Astrocyte (in vitro differentiated cells and primary cell): ENCODE measurements around the gene AGBL4.

Experiments used
- EZH2 ChIP-seq: IDR thresholded peaks from 2 replicates; pipeline ENCODE4 v1.6.1; 2012; ENCODE audit warnings: mild to moderate bottlenecking, low read length, inconsistent platforms; ENCODE audit not compliant: insufficient read depth
- TF ChIP-seq, protein P1 (sequence below): IDR thresholded peaks from 2 replicates; pipeline ENCODE4 v1.5.1; 2011; ENCODE audit warnings: low read depth, mild to moderate bottlenecking, inconsistent platforms, low read length, moderate library complexity; ENCODE audit not compliant: insufficient read depth

DNA sequence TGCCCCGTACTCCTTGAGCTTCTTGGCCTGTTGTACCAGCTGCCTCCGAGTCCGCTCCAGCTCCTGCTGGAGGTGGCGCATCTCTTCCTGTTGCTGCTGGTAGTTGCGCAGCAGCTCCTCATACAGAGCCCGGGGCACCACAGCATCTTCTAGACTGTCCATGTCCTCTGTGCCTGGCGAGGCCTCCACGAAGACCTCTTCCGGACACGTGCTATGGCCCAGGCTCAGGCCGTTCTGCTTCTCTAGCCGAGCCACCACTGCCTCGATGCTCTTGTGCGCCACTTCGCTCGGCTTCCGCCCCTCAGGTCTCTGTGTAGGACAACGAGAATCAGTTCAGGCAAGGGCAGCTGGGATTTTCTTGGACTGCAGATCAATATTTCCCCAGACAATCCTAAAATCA is 1264.8 kb downstream of the AGBL4 start:
- TF ChIP-seq, protein P1, sequence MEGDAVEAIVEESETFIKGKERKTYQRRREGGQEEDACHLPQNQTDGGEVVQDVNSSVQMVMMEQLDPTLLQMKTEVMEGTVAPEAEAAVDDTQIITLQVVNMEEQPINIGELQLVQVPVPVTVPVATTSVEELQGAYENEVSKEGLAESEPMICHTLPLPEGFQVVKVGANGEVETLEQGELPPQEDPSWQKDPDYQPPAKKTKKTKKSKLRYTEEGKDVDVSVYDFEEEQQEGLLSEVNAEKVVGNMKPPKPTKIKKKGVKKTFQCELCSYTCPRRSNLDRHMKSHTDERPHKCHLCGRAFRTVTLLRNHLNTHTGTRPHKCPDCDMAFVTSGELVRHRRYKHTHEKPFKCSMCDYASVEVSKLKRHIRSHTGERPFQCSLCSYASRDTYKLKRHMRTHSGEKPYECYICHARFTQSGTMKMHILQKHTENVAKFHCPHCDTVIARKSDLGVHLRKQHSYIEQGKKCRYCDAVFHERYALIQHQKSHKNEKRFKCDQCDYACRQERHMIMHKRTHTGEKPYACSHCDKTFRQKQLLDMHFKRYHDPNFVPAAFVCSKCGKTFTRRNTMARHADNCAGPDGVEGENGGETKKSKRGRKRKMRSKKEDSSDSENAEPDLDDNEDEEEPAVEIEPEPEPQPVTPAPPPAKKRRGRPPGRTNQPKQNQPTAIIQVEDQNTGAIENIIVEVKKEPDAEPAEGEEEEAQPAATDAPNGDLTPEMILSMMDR, result no peak
- TF ChIP-seq EZH2, result no peak
